Head of caudate nucleus (tissue), 42 donors: ENCODE measurements around the gene NEFH.
A peak's percentile ranks its signal among the peaks of the same experiment; 100 is the strongest.
"Not testable (repeated sequence)": the region's sequence is repeated elsewhere in the genome, so short reads cannot be mapped to it uniquely, and the experiment has no call there.

Experiments
- DNase-seq, 42 donors: peaks; one replicate each; pipeline versions ENCODE4 v3.0.0 to v3.0.0-alpha.2; 2020 to 2021; ENCODE audit warnings: mixed read lengths in 7 of 42
- intact Hi-C: fragments of 100-400 bp; cut with DNase I; formaldehyde crosslinking; loops from one replicate; pipeline ENCODE4 v1.15.0; 2022

Gene NEFH

DNA sequence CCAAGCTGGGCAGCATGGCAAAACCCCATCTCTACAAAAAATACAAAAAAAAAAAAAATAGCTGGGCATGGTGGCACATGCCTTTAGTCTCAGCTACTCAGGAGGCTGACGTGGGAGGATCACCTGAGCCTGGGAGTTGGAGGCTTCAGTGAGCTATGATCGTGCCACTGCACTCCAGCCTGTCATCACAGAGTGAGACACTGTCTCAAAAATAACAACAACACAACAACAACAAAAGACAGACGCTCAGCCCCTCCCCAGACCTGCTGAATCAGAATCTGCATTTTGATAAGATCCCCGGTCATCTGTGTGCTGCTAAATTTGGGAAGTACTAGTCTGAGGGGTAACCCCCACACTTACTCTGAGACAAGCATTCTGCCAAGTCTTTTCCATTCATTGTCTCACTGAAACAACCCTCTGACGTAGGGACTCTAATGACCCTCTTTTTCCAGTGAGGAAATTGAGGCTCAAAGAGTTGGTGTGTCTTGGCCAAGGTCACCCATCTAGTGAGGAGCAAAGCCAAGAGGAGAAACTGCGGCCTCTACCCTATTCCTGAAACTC lies 7.5 kb downstream of the NEFH start:
- no peak for DNase-seq
- intact Hi-C loops: no loop called here

DNA sequence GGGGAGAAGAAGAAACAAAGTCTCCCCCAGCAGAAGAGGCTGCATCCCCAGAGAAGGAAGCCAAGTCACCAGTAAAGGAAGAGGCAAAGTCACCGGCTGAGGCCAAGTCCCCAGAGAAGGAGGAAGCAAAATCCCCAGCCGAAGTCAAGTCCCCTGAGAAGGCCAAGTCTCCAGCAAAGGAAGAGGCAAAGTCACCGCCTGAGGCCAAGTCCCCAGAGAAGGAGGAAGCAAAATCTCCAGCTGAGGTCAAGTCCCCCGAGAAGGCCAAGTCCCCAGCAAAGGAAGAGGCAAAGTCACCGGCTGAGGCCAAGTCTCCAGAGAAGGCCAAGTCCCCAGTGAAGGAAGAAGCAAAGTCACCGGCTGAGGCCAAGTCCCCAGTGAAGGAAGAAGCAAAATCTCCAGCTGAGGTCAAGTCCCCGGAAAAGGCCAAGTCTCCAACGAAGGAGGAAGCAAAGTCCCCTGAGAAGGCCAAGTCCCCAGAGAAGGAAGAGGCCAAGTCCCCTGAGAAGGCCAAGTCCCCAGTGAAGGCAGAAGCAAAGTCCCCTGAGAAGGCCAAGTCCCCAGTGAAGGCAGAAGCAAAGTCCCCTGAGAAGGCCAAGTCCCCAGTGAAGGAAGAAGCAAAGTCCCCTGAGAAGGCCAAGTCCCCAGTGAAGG lies 9.2 kb downstream of the NEFH start:
- intact Hi-C loops: not testable (repeated sequence)
- DNase-seq: peak in 1 of 42 donors; percentile 44

DNA sequence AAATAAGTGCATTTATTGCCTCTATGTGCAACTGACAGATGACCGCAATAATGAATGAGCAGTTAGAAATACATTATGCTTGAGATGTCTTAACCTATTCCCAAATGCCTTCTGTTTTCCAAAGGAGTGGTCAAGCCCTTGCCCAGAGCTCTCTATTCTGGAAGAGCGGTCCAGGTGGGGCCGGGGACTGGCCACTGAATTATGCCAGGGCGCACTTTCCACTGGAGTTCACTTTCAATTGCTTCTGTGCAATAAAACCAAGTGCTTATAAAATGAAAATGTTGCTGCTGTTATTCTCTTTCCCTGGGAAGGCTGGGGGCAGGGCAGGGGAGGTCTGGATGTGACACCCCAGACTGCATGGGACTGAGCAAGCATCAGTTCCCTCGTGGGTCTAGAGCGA lies 11.0 kb downstream of the NEFH start:
- DNase-seq: no peak

DNA sequence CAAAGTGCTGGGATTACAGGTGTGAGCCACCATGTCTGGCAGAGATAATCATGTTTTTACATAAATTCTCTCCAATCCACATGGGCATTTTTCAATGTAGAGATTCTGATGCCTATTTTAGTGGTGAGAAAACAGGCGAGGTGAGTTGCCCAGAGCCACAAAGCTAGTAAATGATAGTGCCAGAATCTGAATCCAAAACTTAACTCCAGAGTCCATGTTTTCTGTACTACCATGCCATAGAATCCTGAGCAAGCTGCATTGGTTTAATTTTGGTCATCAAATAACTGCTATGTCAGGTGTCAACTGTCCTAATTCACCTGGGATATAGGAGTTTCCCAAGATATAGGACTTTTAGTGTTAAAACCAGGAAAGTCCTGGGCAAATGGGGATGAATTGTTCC lies 13.6 kb downstream of the NEFH start:
- intact Hi-C loops: no loop called here

More for the DNA sequence above, 11.0 kb downstream of the NEFH start:
- intact Hi-C loops: no loop called here

DNA sequence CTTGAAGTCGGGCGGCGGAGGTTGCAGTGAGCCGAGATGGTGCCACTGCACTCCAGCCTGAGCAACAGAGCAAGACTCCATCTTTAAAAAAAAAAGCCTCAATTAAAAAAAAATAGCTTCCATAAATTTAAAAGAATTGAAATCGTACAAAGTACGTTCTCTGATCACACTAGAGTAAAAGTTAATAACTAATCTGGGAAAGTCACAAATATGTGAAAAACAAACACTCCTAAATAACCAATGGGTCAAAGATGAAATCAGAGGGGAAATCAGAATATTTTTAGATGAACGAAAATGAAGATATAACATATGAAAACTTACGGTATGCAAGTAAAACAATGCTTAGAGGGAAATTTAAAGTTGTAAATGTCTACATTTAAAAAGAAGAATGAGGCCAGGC lies 19.8 kb downstream of the NEFH start:
- intact Hi-C loops: no loop called here
- DNase-seq: no peak

More for the DNA sequence above, 13.6 kb downstream of the NEFH start:
- no peak for DNase-seq

DNA sequence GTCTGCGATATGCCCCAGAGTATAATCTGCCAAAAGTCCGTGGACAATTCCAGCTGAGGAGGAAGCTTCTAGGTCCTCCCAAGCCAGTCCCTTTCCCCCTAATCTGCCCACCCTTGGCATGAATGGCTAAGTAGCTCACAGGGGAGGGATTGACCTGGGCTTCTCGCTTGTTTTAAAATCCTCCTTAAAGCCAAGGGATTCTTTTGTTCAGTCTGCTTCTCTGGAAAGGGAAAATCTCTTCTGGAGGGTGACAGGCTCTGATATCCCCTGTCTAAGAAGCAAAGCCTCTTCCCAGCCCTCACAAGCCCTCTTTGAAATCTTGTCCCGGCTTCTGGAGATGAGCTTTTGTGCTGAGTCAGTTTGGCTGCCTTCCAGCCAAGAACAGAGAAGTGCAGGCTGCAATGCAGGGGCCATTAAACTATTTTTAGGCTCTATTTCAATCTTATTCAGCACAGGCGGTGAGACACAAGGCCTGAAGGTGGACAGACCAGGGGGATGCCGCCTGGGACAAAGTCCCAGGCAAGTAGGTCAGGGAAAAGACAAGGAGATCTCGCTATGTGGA lies 23.9 kb downstream of the NEFH start:
- DNase-seq: peak in 41 of 42 donors; percentile 20 to 86 (median 59)
- intact Hi-C loops: no loop called here

DNA sequence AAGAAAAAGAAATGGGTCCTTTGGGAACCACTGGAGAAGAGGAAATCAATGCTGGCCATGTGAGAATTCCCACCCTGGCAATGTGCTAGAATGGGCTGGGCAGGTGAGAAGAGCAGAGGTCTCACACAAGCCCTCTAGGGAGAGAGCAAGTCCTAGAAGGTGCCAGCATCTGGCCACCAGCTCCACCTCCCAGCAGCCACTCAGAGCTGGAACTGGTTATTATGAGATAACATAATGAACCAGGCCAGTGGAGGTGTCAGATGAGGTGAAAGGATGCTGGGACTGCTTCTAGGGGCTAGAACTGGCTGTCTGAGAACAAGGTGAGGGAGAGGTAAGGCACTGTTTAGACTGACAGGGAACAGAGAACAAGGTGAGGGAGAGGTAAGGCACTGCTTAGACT lies 29.3 kb downstream of the NEFH start:
- DNase-seq: no peak
- intact Hi-C loops: no loop called here

DNA sequence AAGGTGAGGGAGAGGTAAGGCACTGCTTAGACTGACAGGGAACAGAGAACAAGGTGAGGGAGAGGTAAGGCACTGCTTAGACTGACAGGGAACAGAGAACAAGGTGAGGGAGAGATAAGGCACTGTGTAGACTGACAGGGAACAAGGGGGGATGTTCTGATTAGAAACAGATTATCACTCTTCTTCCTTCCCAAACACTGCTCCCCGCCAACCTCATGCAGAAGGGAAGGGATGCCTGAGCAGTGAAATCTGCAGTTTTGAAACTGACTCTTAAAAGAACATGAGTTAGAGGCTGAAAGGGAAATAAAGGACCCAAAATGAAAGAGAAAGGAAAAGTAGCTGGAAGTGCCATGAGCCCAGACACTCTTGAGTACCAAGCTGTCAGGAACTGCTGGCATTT lies 29.8 kb downstream of the NEFH start:
- DNase-seq: peak in 7 of 42 donors; percentile 18 to 54 (median 44)
- intact Hi-C loops: no loop called here

DNA sequence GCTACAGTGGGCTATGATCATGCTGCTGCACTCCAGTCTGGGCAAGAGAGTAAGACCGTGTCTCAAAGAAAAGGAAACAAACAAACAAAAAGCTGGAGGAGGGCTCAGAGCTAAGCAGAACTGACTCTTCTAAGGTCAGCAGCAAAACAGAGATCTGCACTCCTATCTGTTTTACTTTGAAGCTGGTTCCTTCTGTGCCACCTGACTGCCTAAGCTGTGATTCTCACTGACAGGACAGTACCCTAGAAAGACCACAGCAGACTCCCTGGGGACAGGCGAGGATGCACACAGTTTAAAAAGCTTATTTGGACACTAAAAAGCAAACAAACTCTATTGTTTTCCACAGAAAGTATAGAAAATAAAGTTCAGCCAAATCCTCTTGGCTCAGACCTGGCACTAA lies 30.5 kb downstream of the NEFH start:
- DNase-seq: no peak
- intact Hi-C loops: no loop called here

DNA sequence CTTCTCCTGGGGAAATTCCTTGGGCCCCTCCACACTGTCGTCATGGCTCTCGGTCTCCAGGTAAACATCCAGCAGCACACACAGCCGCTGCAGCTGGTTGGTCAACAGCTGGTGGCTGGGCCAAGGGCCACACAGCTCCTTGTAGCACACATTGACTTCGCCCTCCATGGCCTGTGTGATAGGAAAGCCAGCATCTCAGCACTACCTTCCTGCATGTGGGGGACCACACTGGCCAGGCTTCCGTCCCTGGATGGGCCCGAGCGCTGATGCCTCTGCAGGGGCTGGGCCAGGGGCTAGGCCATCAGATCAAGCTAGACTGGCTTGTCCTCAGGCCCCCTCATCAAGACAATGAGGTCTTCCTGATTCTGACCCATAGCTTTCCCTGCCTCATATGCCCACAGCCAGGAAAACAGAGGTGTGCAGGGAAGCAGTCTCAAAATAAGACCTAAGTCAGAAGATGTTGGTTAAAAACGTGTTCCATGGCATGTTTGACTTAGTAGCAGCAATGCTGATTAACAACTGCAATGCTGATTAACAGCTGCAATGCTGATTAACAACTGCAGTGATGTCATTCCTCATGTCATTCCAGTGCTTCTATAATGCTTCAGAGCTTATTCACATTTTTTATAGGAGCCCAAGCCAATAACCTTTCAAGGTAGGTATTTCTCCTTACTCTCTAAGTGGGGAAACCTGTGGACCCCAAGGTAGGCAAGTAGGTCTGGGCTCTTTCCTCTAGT lies 31.3 kb downstream of the NEFH start:
- no peak for DNase-seq
- intact Hi-C loops: no loop called here

DNA sequence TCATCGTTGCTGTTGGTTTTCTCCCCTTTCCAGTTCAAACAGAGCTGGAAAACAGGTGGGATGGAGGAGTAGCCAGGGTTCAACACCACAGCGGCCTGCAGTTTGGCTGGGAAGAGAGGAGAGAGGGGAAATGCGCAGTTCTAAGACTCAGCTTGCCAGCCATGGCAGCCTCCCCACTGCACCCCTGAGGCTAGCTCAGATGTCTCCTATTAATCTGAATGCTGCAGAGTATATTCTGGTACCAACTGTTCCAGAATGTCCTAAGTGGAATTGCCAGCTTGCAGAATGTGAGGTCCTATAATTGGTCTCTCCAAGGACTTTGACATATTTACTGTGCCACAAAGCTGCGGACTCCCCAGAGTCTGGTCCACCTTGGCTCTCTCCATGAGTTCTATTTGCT lies 32.0 kb downstream of the NEFH start:
- intact Hi-C loops: no loop called here

DNA sequence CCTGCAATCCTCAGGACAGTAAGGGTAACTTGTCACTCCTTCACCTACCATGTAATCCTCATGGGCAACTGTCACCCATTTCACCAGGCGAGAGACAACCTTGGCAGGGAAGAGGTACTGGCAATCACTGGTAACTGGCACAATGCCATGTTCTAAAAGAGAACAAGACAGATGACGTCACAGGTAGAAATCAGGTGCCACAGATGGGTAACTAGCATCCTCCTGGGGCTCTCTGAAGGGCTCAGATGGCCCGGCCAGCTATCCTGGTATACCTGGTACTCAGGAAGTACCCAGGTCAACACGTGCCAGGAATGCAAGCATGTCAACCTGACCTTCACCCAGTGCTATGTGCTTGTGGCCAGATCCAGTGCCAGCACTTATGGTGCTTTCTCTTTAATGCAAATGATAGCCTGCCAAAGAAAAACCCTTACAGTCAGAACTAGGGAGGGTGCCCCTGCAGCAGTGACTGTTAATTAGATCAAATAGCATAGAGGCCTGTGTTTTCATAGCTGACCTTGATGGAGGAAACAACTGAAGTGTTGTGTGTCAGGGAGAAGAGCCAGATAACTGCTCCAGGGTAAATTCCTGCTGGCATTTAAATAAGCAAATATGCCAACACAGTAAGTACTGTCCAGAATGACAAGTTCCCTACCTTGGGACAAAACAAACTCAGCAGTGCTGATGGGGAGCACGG lies 37.3 kb downstream of the NEFH start:
- intact Hi-C loops: no loop called here
- peak in 4 of 42 donors; percentile 9 to 16 (median 12) for DNase-seq

More for the DNA sequence above, 32.0 kb downstream of the NEFH start:
- no peak for DNase-seq

DNA sequence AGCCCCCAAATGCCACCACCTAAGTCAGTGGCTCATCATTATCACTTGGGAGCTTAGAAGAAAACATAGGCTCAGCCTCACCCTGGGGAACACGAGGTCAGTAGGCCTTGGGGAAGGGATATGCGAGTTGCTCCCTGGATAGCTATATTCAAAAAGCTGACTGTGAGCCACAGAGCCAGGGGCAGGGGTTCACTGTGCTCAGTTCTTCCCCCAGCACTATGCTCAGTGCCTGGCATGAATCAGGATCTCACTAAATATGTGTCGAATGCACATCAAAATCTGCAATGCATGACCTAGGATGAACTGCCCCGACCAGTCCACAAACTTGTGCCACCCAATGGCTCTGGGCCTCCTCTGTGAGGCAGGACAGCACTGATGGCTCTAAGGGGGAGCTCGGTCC lies 38.4 kb downstream of the NEFH start:
- no peak for DNase-seq
- intact Hi-C loops: no loop called here

DNA sequence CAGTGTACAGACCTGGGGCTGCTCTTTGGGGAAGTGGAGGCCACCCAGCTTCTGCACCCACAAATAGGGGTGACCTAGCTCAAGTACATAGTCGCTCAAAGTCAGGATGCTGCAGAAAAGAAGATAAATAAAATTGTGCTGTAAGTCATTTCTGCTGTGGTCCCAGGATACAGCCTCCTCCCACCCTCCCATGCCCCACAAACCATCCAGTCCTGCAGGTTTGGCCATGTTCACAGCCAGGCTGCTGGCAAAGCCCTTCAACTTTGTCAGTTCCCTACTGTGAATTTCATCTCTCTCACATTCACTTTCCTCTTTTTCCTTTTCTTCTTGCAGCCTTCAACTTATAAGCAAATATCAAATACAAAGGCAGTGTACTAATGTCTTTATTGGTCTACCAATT lies 40.0 kb downstream of the NEFH start:
- DNase-seq: no peak
- intact Hi-C loops: loop anchor here (10.0 kb wide), 1 partner anchor 125 kb away; no protein-coding TSS in a partner anchor

DNA sequence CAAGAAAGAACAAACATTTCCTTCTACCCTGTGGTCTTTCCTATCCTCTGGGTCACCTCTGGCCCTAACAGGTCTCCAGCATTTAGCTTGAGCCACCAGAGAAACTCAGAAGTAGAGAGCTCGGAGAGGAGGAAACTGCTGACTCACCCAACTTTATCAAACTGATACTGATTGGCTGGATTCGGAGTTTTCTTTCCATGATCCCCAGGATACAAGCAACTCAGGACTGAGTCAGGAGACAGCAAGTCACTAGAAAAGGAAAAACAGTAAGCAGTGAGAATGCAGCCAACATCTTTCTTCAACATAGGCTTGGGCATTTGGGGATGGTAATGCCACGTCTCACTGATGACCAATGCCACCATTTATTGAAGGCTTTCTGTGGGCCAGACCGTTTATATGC lies 40.8 kb downstream of the NEFH start:
- intact Hi-C loops: loop anchor here (10.0 kb wide), 1 partner anchor 126 kb away; no protein-coding TSS in a partner anchor
- no peak for DNase-seq

DNA sequence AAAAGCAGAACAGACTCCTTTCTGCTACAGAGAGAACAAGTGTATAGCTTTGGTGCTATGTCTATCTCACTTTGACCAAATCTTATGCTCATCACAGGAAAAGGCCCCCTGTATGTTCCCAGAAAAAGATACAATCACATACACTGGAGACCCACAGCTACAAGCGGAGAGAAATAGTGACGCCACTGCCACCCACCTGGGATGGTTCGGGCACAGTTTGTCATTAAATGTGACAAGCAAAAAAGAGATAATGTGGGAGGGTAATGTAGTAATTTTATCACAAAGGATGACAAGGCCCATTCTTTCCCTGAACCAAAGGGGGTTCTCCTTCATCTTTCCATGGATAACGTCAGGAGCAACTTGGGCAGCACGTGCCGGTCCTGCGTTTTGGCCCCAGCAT lies 41.5 kb downstream of the NEFH start:
- peak in 39 of 42 donors; percentile 21 to 81 (median 56) for DNase-seq
- intact Hi-C loops: loop anchor here (10.0 kb wide), 1 partner anchor 127 kb away; no protein-coding TSS in a partner anchor

DNA sequence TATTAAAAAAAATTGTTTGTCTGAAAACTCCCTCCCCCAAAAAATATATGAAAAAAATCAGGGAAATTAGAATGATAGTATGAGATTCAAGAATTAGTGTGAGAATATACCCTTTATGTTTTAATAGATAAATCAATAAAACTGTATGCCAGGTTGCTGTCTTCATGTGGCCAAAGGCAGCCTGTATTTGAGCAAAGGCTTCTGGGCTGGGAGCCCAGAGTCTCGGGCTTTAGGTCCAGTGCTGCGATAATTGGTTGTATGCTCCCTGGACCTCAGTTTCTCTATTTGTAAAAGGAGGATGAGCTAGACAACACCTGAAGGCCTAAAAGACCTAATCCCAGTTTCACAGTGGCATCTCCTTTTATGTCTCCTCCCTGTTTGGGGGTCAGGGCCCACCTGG lies 43.7 kb downstream of the NEFH start:
- intact Hi-C loops: loop anchor here (10.0 kb wide), 1 partner anchor 129 kb away; no protein-coding TSS in a partner anchor
- no peak for DNase-seq

DNA sequence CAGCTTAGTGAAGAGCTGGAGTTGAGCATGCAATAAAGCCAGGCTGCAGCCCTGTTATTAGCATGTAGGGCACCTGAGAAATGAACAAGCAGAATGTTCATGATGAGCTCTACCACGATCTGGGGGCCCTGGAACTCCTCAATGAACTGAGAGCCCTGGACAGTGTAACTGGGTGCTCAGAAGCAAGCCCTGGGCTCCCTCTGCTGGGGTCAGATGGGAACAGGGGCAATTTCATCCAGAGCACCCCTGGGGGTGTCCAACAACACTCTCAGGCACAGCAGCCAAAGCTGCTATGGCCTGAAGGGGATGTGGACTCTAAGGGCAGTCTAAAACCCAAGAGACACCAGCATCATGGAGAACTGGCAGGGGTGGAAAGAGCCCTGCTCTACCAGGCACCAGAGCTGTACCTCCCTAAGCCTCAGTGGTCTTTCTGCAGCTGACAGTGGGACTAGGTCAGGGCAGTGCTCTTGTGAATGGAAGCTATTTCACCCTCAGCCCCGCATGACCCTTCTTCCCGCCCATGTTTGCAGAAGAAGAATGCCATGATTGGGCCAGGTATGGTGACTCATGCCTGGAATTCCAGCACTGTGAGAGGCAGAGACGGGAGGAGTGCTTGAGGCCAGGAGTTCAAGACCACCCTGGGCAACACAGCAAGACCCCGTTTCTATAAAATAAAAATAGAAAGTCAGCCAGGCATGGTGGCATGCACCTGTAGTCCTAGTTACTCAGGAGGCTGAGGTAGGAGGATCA lies 44.6 kb downstream of the NEFH start:
- intact Hi-C loops: loop anchor here (10.0 kb wide), 1 partner anchor 130 kb away; no protein-coding TSS in a partner anchor

More for the DNA sequence above, 44.6 kb downstream of the NEFH start:
- peak in 25 of 42 donors; percentile 12 to 47 (median 29) for DNase-seq
